Measurements from ENCODE around the gene TYMP. TPM values are rescaled to one million over a fixed set of nuclear protein-coding genes. Genes with fewer than 3 reads are reported as not detected.

TYMP gene
- total RNA-seq, 1 donor from 2014 or later: 3.3 TPM

- Mint-ChIP-seq H3K9me3 (ENCODE audit: unreplicated experiment) (no peaks in the 10 kb centered on the region), H3K27ac (ENCODE audit: unreplicated experiment) (no peak overlapping the region), H3K4me3 (ENCODE audit: unreplicated experiment) (no peak overlapping the region), H3K36me3 (ENCODE audit: low read depth, unreplicated experiment) (no peaks in the 10 kb centered on the region), H3K27me3 (ENCODE audit: low read depth, unreplicated experiment) (peaks cover 16% of the 10 kb centered on the region), H3K4me1 (ENCODE audit: low read depth, unreplicated experiment) (peaks cover 6% of the 10 kb centered on the region)
- TF ChIP-seq CTCF (IDR thresholded peaks at IDR 0.05; ENCODE audit: insufficient read depth, low read depth, low read length) (no peak), EZH2 (IDR thresholded peaks at IDR 0.05; ENCODE audit: insufficient read depth, low read length) (no peak)
- Histone ChIP-seq H4K20me1 (ENCODE audit: insufficient read depth, low read length) (no peaks in the 10 kb centered on the region), H3K4me1 (ENCODE audit: insufficient read depth, low read length) (peaks cover 3% of the 10 kb centered on the region), H2AFZ (ENCODE audit: low read depth, low read length) (no peak overlapping the region), H3K9ac (ENCODE audit: low read length) (no peak overlapping the region), H3K27ac (ENCODE audit: low read depth, low read length) (no peak overlapping the region), H3K4me3 (ENCODE audit: insufficient read depth, low read depth, low read length) (no peak overlapping the region), H3K9me3 (ENCODE audit: insufficient read depth, low read depth, low read length) (no peaks in the 10 kb centered on the region), H3K79me2 (ENCODE audit: insufficient read depth, low read length) (no peaks in the 10 kb centered on the region), H3K27me3 (ENCODE audit: insufficient read depth, low read length) (peaks cover 4% of the 10 kb centered on the region), H3K4me2 (ENCODE audit: low read length) (no peak overlapping the region), H3K36me3 (ENCODE audit: insufficient read depth, low read length) (no peaks in the 10 kb centered on the region)
- FAIRE-seq (no peak), DNase-seq (ENCODE audit: low read depth) (no peak)
These were observed 10.6 kb upstream of the TYMP start for GRCh38 chr22:50540381-50540780.

- Mint-ChIP-seq H3K4me3 (ENCODE audit: unreplicated experiment) (no peak overlapping the region), H3K9me3 (ENCODE audit: unreplicated experiment) (peaks cover under 1% of the 10 kb centered on the region), H3K27ac (ENCODE audit: unreplicated experiment) (no peak overlapping the region), H3K36me3 (ENCODE audit: low read depth, unreplicated experiment) (no peaks in the 10 kb centered on the region), H3K4me1 (ENCODE audit: low read depth, unreplicated experiment) (peaks cover 4% of the 10 kb centered on the region), H3K27me3 (ENCODE audit: low read depth, unreplicated experiment) (peaks cover 16% of the 10 kb centered on the region)
- TF ChIP-seq EZH2 (IDR thresholded peaks at IDR 0.05; ENCODE audit: insufficient read depth, low read length) (no peak), CTCF (IDR thresholded peaks at IDR 0.05; ENCODE audit: insufficient read depth, low read depth, low read length) (no peak)
- Histone ChIP-seq H3K27me3 (ENCODE audit: insufficient read depth, low read length) (peaks cover 8% of the 10 kb centered on the region), H3K27ac (ENCODE audit: low read depth, low read length) (no peak overlapping the region), H3K9me3 (ENCODE audit: insufficient read depth, low read depth, low read length) (no peaks in the 10 kb centered on the region), H3K36me3 (ENCODE audit: insufficient read depth, low read length) (no peaks in the 10 kb centered on the region), H3K4me3 (ENCODE audit: insufficient read depth, low read depth, low read length) (no peak overlapping the region), H2AFZ (ENCODE audit: low read depth, low read length) (no peak overlapping the region), H3K79me2 (ENCODE audit: insufficient read depth, low read length) (no peaks in the 10 kb centered on the region), H3K9ac (ENCODE audit: low read length) (no peak overlapping the region), H3K4me2 (ENCODE audit: low read length) (no peak overlapping the region), H3K4me1 (ENCODE audit: insufficient read depth, low read length) (peaks cover 3% of the 10 kb centered on the region), H4K20me1 (ENCODE audit: insufficient read depth, low read length) (no peaks in the 10 kb centered on the region)
- no peak for FAIRE-seq
- no peak for DNase-seq (ENCODE audit: low read depth)
These were observed 8.0 kb upstream of the TYMP start for GRCh38 chr22:50537765-50538164.

- Mint-ChIP-seq H3K27me3 (ENCODE audit: low read depth, unreplicated experiment) (peaks cover 15% of the 10 kb centered on the region), H3K4me3 (ENCODE audit: unreplicated experiment) (no peak overlapping the region), H3K4me1 (ENCODE audit: low read depth, unreplicated experiment) (peaks cover 4% of the 10 kb centered on the region), H3K9me3 (ENCODE audit: unreplicated experiment) (peaks cover 4% of the 10 kb centered on the region), H3K27ac (ENCODE audit: unreplicated experiment) (no peak overlapping the region), H3K36me3 (ENCODE audit: low read depth, unreplicated experiment) (no peaks in the 10 kb centered on the region)
- Histone ChIP-seq H3K27me3 (ENCODE audit: insufficient read depth, low read length) (peaks cover 13% of the 10 kb centered on the region), H3K9ac (ENCODE audit: low read length) (no peak overlapping the region), H4K20me1 (ENCODE audit: insufficient read depth, low read length) (no peaks in the 10 kb centered on the region), H3K4me3 (ENCODE audit: insufficient read depth, low read depth, low read length) (no peak overlapping the region), H3K4me2 (ENCODE audit: low read length) (no peak overlapping the region), H3K79me2 (ENCODE audit: insufficient read depth, low read length) (no peaks in the 10 kb centered on the region), H3K36me3 (ENCODE audit: insufficient read depth, low read length) (no peaks in the 10 kb centered on the region), H2AFZ (ENCODE audit: low read depth, low read length) (no peak overlapping the region), H3K4me1 (ENCODE audit: insufficient read depth, low read length) (peaks cover 5% of the 10 kb centered on the region), H3K9me3 (ENCODE audit: insufficient read depth, low read depth, low read length) (no peaks in the 10 kb centered on the region), H3K27ac (ENCODE audit: low read depth, low read length) (no peak overlapping the region)
- DNase-seq (ENCODE audit: low read depth): no peak
- TF ChIP-seq EZH2 (IDR thresholded peaks at IDR 0.05; ENCODE audit: insufficient read depth, low read length) (no peak), CTCF (IDR thresholded peaks at IDR 0.05; ENCODE audit: insufficient read depth, low read depth, low read length) (no peak)
- no peak for FAIRE-seq
These were observed 6.4 kb upstream of the TYMP start for GRCh38 chr22:50536226-50536625.
